ENCODE measurements around the gene CIDEB. TPM values are rescaled to one million over a fixed set of nuclear protein-coding genes. Genes with fewer than 3 reads are reported as not detected.

CIDEB gene
- total and polyA plus RNA-seq, 2 of the 8 experiments (the other 6 are each of a cell fraction or from before 2014, with no cell fraction given), result 0.11 TPM; not detected in 1

GRCh38 chr14:24296341-24297157 is 11.2 kb downstream of the CIDEB start (continued):
- TF ChIP-seq RNF2 (IDR thresholded peaks at IDR 0.05; ENCODE audit: borderline replicate concordance, low read depth, low read length, missing control alignments, poor library complexity, severe bottlenecking) (no peak), ZNF274 (IDR thresholded peaks at IDR 0.05; ENCODE audit: borderline replicate concordance, extremely low read depth, low read length) (no peak), RBBP5 (IDR thresholded peaks at IDR 0.05; ENCODE audit: borderline replicate concordance, low read depth, low read length) (no peak), CTCF (IDR thresholded peaks at IDR 0.05; ENCODE audit: control extremely low read depth in 1 of 3, insufficient read depth in 1 of 3, low read depth in 1 of 3, low read length in 3 of 3) (peak; percentile 72 to 83 (median 76)), RAD21 (IDR thresholded peaks at IDR 0.05 in 1 of 2, conservative IDR thresholded peaks at IDR 0.05 in 1 of 2; ENCODE audit: low read depth in 2 of 2, low read length in 2 of 2) (peak; percentile 86 to 87), BRCA1 (IDR thresholded peaks at IDR 0.05; ENCODE audit: low read depth, low read length) (no peak), HDAC2 (IDR thresholded peaks at IDR 0.05; ENCODE audit: borderline replicate concordance in 1 of 2, low read depth in 2 of 2, low read length in 2 of 2) (no peak), PHF8 (conservative IDR thresholded peaks at IDR 0.05; ENCODE audit: low read depth, low read length) (no peak), BACH1 (IDR thresholded peaks at IDR 0.05; ENCODE audit: low read length) (no peak), GTF2F1 (IDR thresholded peaks at IDR 0.05; ENCODE audit: borderline replicate concordance, low read depth, low read length) (no peak), MAX (IDR thresholded peaks at IDR 0.05) (no peak), RFX5 (IDR thresholded peaks at IDR 0.05; ENCODE audit: borderline replicate concordance, low read depth, low read length) (no peak), FOSL1 (IDR thresholded peaks at IDR 0.05; ENCODE audit: insufficient read depth, low read depth, low read length) (no peak), NRF1 (IDR thresholded peaks at IDR 0.05; ENCODE audit: low read depth, low read length) (no peak), CREB1 (IDR thresholded peaks at IDR 0.05) (0 out of 2 replicates have a peak, but pooled peaks have one; percentile 27), CHD2 (IDR thresholded peaks at IDR 0.05; ENCODE audit: low read length) (0 out of 2 replicates have a peak, but pooled peaks have one; percentile 11), EP300 (IDR thresholded peaks at IDR 0.05; ENCODE audit: borderline replicate concordance in 1 of 2, low read depth in 2 of 2, low read length in 2 of 2) (no peak), MAFK (IDR thresholded peaks at IDR 0.05; ENCODE audit: low read depth, low read length) (no peak), RXRA (IDR thresholded peaks at IDR 0.05; ENCODE audit: insufficient read depth, low read depth, low read length) (no peak)
